ENCODE results near the gene TSHR.
"Not testable (repeated sequence)": the region's sequence is repeated elsewhere in the genome, so short reads cannot be mapped to it uniquely, and the experiment has no call there.

TSHR gene

GRCh38 chr14:80953211-80953610 lies 2.2 kb upstream of the TSHR start:
- DNase-seq = not testable (repeated sequence)

- DNase-seq = peak; percentile 49
Measured at GRCh38 chr14:80954687-80955299, 628 bp upstream of the TSHR start.

GRCh38 chr14:80956102-80956501 lies 681 bp downstream of the TSHR start:
- no peak for DNase-seq

GRCh38 chr14:80956922-80957321 lies 1.5 kb downstream of the TSHR start:
- no peak for DNase-seq

GRCh38 chr14:80957613-80958012 lies 2.2 kb downstream of the TSHR start:
- DNase-seq = no peak

- DNase-seq = no peak
Measured at GRCh38 chr14:80958226-80958625, 2.8 kb downstream of the TSHR start.

GRCh38 chr14:80958939-80959338 lies 3.5 kb downstream of the TSHR start:
- no peak for DNase-seq

GRCh38 chr14:80959496-80959895 lies 4.1 kb downstream of the TSHR start:
- DNase-seq = peak; percentile 24

GRCh38 chr14:80965037-80965436 lies 9.6 kb downstream of the TSHR start:
- no peak for DNase-seq

GRCh38 chr14:80973931-80974641 lies 18.7 kb downstream of the TSHR start:
- no peak for DNase-seq

GRCh38 chr14:80974679-80975078 lies 19.3 kb downstream of the TSHR start:
- no peak for DNase-seq

- DNase-seq = no peak
Measured at GRCh38 chr14:80977221-80977620, 21.8 kb downstream of the TSHR start.

- no peak for DNase-seq
Measured at GRCh38 chr14:80978403-80978802, 23.0 kb downstream of the TSHR start.

- no peak for DNase-seq
Measured at GRCh38 chr14:80979951-80980350, 24.5 kb downstream of the TSHR start.

- DNase-seq = no peak
Measured at GRCh38 chr14:80981156-80981555, 25.7 kb downstream of the TSHR start.

GRCh38 chr14:80981673-80982072 lies 26.3 kb downstream of the TSHR start:
- no peak for DNase-seq

- no peak for DNase-seq
Measured at GRCh38 chr14:80982711-80983110, 27.3 kb downstream of the TSHR start.

GRCh38 chr14:80987235-80988032 lies 32.0 kb downstream of the TSHR start:
- peak; percentile 21 for DNase-seq

- DNase-seq = no peak
Measured at GRCh38 chr14:80988192-80988591, 32.8 kb downstream of the TSHR start.

- no peak for DNase-seq
Measured at GRCh38 chr14:80988735-80989429, 33.5 kb downstream of the TSHR start.

- DNase-seq = no peak
Measured at GRCh38 chr14:80992580-80992979, 37.2 kb downstream of the TSHR start.

- DNase-seq = peak; percentile 9
Measured at GRCh38 chr14:80996049-80996901, 40.9 kb downstream of the TSHR start.
